HG03097 (cell line): ENCODE data around the gene HSD3B2.

Source experiments
- ATAC-seq: cut with Tn5 transposase; IDR thresholded peaks from one replicate; pipeline ENCODE4 v1.9.1; 2021; ENCODE audit not compliant: unreplicated experiment, low FRiP score

Gene HSD3B2

DNA sequence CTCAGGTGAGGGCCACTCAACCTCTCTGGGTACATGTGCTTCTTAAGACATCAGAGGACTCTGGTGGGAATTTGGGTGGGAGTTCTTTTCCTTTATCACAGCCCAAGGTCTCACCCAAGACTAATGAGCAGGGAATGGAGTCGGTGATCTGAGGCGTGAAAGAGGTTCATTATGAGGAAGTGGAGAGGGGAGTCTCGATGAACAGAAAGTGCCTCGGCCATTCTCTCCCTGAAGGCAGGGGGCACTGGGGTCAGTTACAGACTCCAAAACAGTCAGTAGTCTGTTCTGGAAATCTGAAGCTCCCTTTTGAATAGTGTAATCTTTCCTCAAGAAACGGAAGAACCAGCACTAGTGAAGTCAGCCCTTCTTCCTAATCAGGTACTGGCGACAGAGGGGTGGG is 36.2 kb downstream of the HSD3B2 start:
- no peak for ATAC-seq

GRCh38 chr1:119452091-119452490 is 37.1 kb downstream of the HSD3B2 start:
- no peak for ATAC-seq

DNA sequence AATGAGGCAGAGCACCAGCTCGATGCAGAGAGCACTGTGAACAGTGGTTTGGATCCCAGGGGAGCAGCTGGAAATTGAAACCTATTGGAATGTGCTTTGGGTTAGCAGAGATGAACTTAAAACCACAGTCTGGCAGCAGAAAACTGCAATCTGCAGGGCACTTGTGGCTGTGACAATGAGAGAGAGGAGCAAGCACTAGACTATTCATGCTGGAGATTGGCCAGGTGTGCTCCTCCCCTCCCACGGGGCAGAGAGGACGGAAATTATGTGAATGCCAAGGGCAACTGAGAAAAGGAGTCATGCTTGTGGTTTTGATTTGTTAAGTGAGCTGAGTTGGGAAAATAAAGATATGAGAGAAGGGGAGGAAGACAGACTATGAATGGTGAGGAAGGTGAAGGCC is 38.1 kb downstream of the HSD3B2 start:
- no peak for ATAC-seq

DNA sequence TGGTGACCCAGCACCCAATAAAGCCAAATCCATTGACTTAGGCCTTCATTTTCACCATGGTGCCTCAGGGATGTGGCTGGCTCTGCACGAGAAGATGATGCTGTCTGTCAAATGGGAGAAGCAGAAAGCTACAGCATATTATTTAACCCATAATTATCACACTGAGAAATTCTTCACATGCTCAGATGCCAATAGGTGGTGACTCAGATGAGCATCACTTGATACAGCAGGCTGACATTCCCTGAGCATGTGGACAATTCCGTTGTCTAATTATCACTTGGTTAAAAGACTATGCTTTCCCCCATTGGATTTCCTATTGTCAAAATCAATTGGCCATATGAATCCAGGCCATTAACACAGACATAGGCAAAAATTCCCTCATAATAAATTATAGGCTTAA is 48.0 kb downstream of the HSD3B2 start:
- ATAC-seq = no peak

DNA sequence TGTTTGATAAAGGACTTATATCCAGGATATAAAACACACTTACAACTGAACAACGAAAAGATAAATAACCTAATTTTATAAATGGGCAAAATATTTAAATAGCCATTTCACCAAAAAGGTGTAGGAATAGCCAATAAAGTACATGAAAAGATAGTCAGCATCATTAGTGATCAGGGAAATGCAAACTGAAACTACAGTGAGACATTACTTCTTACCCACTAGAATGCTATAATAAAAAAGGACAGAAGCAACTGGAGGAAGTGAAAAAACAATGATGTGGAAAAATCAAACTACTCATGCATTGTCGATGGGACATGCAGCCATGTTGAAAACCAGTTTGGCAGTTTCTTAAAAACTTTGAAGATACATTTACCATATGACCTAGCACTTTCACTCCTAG is 48.6 kb downstream of the HSD3B2 start:
- no peak for ATAC-seq

- no peak for ATAC-seq
Measured at GRCh38 chr1:119466445-119466844, 51.5 kb downstream of the HSD3B2 start.

GRCh38 chr1:119467219-119467618 is 52.3 kb downstream of the HSD3B2 start:
- ATAC-seq = no peak

DNA sequence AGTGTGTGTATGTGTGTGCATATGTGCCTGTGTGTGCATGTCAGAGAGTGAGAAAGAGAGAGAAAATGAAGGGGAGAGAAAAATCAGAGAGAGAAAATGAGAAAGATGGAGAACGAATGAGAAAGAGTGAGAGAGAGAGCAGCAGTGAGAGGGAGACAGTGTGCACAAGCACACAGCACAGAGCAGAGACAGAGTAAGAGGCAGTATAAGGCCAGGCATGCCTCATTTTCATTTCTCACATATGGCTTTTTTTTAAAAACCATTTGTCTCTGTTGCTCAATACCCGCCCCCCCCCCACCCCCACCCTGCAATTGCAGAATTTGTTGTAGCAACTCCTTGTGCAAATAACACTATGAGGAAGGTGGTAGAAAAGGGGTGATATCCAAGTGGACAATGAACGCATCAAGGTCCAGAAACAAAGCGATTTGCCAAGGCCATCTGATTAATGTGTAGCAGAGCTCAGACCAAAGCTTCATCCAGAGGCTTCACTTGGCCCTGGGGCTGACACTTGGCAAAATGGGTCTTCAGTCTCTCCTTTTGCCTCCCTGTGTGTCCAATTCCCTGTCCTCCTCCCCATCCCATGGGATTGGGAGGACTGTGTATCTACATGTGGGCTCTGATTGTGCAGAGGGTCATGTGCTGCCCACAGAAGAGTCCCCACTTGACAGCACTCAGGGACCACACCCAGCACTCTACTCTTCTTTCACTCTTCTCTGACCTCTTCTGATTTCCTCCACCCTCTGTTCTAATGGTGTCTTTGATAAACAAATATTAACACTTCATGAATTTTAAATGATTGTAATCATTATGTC is 53.1 kb downstream of the HSD3B2 start:
- no peak for ATAC-seq

DNA sequence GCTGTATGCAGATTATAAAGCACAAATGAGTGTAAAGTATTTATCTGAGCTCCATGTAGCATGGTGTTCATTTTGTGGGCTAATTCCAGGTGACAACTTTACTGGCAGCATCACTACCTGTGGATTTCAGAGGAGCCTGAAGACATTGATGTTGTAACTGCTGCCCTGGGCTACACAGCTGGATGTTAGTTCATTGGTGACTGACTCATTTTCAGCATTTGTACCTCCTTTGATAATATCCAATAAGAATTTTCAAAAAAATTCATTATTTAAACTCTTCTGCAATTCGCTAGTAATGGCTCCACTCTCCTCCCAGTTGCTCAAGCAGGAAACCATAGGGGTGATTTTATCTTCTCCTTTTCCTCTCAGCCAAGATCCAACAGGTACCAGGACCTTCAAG is 54.8 kb downstream of the HSD3B2 start:
- ATAC-seq = no peak

DNA sequence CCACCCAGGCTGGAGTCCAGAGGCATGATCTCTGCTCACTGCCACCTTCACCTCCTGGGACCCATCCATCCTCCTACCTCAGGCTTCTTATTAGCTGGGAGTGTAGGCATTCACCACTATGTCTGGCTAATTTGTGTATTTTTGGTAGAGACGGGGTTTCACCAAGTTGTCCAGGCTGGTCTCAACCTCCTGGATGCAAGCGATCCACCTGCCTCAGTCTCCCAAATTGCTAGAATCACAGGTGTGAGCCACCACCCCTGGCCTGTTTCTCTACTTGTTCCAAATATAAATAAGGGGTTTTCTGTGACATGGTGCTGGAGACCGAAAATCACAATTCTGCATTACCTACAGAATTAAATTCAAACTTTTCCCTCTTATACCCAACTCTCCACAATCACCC is 55.4 kb downstream of the HSD3B2 start:
- ATAC-seq = no peak

- ATAC-seq = no peak
Measured at GRCh38 chr1:119470958-119471357, 56.0 kb downstream of the HSD3B2 start.

DNA sequence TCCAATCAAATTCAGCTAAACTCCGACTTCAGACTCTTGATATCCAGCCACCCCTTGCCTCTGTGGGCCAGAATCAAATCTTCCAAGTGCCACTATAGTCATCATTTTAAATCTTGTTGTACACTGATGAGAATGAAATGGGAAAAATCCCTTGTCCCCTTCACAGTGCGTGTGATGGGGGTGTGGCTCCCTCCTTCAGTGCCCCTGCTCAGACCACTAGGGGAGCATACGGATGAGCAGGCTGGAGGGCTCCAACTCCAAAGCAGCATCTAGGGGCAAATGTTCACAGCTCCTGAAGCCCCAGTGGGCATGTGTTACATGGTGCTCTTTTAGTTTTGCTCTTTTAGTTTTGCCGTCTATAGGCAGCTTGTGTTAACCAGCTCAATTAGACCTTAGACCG is 56.6 kb downstream of the HSD3B2 start:
- no peak for ATAC-seq

DNA sequence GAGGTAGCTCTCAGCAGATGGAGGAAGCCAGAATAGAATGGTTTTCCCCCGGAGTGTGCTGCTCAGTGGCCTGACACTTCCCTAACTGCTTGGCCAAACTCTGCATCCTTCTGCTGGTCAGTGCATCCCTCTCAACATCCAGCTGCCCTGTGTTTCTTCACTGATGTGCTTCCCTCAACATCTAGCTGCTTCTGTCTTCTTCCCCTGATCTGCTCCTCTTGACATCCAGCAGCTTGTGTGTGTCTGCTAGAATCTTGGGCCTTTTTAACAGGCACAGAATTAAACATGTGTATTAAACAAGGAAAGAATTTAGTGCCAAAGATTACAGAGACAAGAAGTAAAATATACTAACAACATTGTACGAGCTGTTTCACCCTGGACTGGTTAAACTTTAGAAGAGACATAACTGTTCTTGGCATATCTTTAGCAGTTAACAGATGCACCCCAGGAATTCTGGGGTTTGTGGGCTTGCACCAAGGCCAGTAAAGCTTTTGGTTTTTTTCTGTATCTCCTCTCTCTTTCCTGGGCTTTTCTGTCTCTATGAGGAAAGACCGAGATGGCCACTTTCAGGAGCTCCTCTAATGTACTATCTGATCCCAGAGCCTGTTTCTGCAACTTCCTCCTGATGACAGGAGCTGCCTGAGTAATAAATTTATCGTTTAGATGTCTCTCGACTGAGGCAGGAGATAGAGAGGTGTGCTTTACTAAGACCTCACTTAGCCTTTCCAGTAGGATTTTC is 57.3 kb downstream of the HSD3B2 start:
- no peak for ATAC-seq
